Natural killer cell (primary cell): ENCODE measurements around the gene MACF1. TPM values are rescaled to one million over a fixed set of nuclear protein-coding genes. Genes with fewer than 3 reads are reported as not detected.

Experiments used
- ATAC-seq, 3 donors: fragments of 150-1000 bp in 2 of 3; fragments of 200-7000 bp in 1 of 3; cut with Tn5 transposase; 1 replicate in 1 of 3; 2 replicates in 2 of 3; pipeline ENCODE4 v1.10.0; 2021; ENCODE audit warnings: mild to moderate bottlenecking in 2 of 3, moderate library complexity in 2 of 3
- DNase-seq, 2 donors: peaks; one replicate each; pipeline versions ENCODE4 v3.0.0 to v3.0.0-alpha.2; 2013 to 2021; ENCODE audit warnings: mixed read lengths in 1 of 2
- H3K27ac ChIP-seq: one replicate; pipeline ENCODE4 v1.5.1; 2013; ENCODE audit warnings: mild to moderate bottlenecking, low read length
- H3K27me3 ChIP-seq: one replicate; pipeline ENCODE4 v1.6.1; 2013; ENCODE audit warnings: low read length; ENCODE audit not compliant: control insufficient read depth, insufficient read depth
- H3K36me3 ChIP-seq: one replicate; pipeline ENCODE4 v1.6.1; 2013; ENCODE audit warnings: low read length; ENCODE audit not compliant: control insufficient read depth, insufficient read depth
- H3K4me1 ChIP-seq: one replicate; pipeline ENCODE4 v1.6.1; 2013; ENCODE audit warnings: low read length; ENCODE audit not compliant: control insufficient read depth, insufficient read depth
- H3K4me3 ChIP-seq: one replicate; pipeline ENCODE4 v1.5.1; 2013; ENCODE audit warnings: low read length
- H3K9me3 ChIP-seq: one replicate; pipeline ENCODE4 v1.6.1; 2013; ENCODE audit warnings: low read length; ENCODE audit not compliant: control insufficient read depth, insufficient read depth
- H3K27ac Mint-ChIP-seq, 2 donors: one replicate each; pipeline ENCODE4 v1.8.0; 2022; ENCODE audit warnings: mild to moderate bottlenecking in 2 of 2, mixed read lengths in 2 of 2, moderate library complexity in 1 of 2
- H3K27me3 Mint-ChIP-seq, 2 donors: one replicate each; pipeline ENCODE4 v1.8.0; 2022; ENCODE audit warnings: low read depth in 2 of 2, mixed read lengths in 2 of 2
- H3K36me3 Mint-ChIP-seq: one replicate; pipeline ENCODE4 v1.8.0; 2022; ENCODE audit warnings: mixed read lengths
- H3K4me1 Mint-ChIP-seq, 2 donors: one replicate each; pipeline ENCODE4 v1.8.0; 2022; ENCODE audit warnings: mixed read lengths in 2 of 2
- H3K4me3 Mint-ChIP-seq: one replicate; pipeline ENCODE4 v1.8.0; 2022; ENCODE audit warnings: mild to moderate bottlenecking, moderate library complexity, mixed read lengths
- H3K9me3 Mint-ChIP-seq, 2 donors: one replicate each; pipeline ENCODE4 v1.8.0; 2022; ENCODE audit warnings: mixed read lengths in 2 of 2
- CTCF ChIP-seq: fragments of 200-600 bp; IDR thresholded peaks from one replicate; pipeline ENCODE4 v1.8.0; 2022; ENCODE audit warnings: antibody characterized with exemption
- WGBS: methylation state at CpG from one replicate; pipeline ENCODE4 v1.1.7; 2013; ENCODE audit warnings: missing lambda C conversion rate; ENCODE audit not compliant: insufficient coverage; 5-methylcytosine and 5-hydroxymethylcytosine counted together
- intact Hi-C: fragments of 100-400 bp; cut with micrococcal nuclease; formaldehyde crosslinking; loops from one replicate; pipeline ENCODE4 v1.14.2; 2022
- total RNA-seq, 4 donors: library from RNA; stranded (reverse); fragments of 120-200 nt in 1 of 4; gene quantifications; one replicate each; pipeline versions ENCODE4 v1.2.3 to v1.2.4, GENCODE V29; 2013 to 2022

Gene MACF1
- total RNA-seq, 3 donors from 2014 or later (not counting 1 experiment from before 2014, with no cell fraction given): 752 to 811 (median 752) TPM

GRCh38 chr1:39214998-39215873 lies 10.7 kb downstream of the MACF1 start:
- H3K4me3 Mint-ChIP-seq: peak overlapping the region; percentile 92
- Histone ChIP-seq H3K27me3 (no peaks in the 10 kb centered on the region), H3K9me3 (no peaks in the 10 kb centered on the region), H3K4me1 (peaks cover 34% of the 10 kb centered on the region), H3K27ac (peak overlapping the region; percentile 93), H3K4me3 (peak overlapping the region; percentile 53), H3K36me3 (peaks cover 2% of the 10 kb centered on the region)
- WGBS: 6% methylated on average over 11 of the region's 11 CpGs
- no peaks in the 10 kb centered on the region for H3K9me3 Mint-ChIP-seq
- H3K27ac Mint-ChIP-seq: peak overlapping the region; percentile 90 to 96
- ATAC-seq (peak; percentile 79 to 88 (median 87)), DNase-seq (peak in 1 of 2 donors; percentile 68)
- no peaks in the 10 kb centered on the region for H3K27me3 Mint-ChIP-seq
- no peaks in the 10 kb centered on the region for H3K36me3 Mint-ChIP-seq
- intact Hi-C loops: loop anchor here (1.0 to 5.0 kb wide), 3 partner anchors 10 to 33 kb away; no protein-coding TSS in a partner anchor
- H3K4me1 Mint-ChIP-seq: peaks cover 55 to 56% of the 10 kb centered on the region in 2 donors
- TF ChIP-seq CTCF: no peak

- peak overlapping the region; percentile 53 for H3K4me3 ChIP-seq
- no peak for ATAC-seq
- 0% methylated on average over 2 of the region's 4 CpGs for WGBS
Observed at GRCh38 chr1:39216771-39217170, 12.3 kb downstream of the MACF1 start.

DNA sequence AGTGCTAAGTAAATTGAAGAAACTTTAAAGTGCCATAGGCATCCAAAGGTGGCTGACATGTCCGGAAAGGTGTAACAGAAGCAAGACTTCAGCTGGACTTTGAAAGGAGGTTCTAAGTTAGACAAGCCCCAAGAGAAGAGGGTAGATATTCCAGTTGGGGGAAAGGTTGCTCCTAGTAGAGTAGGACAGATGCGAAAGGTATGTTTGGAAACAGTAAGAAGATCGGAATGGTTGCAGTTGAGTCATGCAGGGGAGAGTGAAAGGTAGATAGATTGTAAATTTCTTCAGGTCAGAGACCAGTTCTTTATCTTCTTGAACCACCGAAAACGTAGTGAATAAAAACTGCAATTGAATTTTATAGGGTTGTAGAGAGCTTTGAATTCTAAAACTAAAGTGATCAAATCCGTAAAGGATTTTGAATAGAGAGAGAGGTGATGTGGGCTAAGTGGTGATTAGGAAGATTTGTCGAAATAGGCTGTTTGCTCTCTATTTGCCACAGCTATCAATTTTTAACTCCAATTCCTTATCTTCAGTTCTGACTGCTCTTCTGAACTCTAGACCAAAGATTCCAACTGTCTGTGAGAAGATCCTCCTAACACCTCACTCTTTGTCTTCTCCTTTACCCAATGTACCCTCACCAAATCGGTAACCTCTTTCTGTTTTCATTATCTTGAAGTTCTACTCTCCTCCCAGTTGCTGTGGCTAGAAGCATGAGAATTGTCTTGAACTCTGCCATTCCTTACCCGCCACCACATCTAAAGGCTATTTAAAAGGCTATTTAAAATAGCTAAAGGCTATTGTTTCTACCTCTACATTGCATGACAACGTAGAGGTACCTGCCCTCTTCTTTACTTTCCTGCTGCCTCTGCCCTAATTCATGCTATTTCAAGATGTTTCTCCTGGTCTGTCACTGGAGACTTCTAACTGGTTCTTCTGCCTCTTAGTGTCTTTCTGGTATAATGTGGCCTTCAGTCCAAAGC lies 16.7 kb downstream of the MACF1 start:
- H3K4me3 ChIP-seq: no peak overlapping the region
- Mint-ChIP-seq H3K9me3 (no peaks in the 10 kb centered on the region), H3K4me3 (peak overlapping the region; percentile 25), H3K27me3 (no peaks in the 10 kb centered on the region), H3K4me1 (peaks cover 66 to 71% of the 10 kb centered on the region in 2 donors), H3K27ac (peak overlapping the region; percentile 43 to 86), H3K36me3 (no peaks in the 10 kb centered on the region)
- TF ChIP-seq CTCF: no peak
- no peak for ATAC-seq
- H3K9me3 ChIP-seq: no peaks in the 10 kb centered on the region
- peaks cover 10% of the 10 kb centered on the region for H3K36me3 ChIP-seq
- no peak overlapping the region for H3K27ac ChIP-seq
- WGBS: 77% methylated on average over 9 of the region's 10 CpGs
- intact Hi-C loops: no loop called here
- H3K4me1 ChIP-seq: peaks cover 32% of the 10 kb centered on the region
- no peak for DNase-seq
- no peaks in the 10 kb centered on the region for H3K27me3 ChIP-seq

More at GRCh38 chr1:39216771-39217170, 12.3 kb downstream of the MACF1 start:
- H3K27me3 ChIP-seq: no peaks in the 10 kb centered on the region
- Mint-ChIP-seq H3K36me3 (no peaks in the 10 kb centered on the region), H3K9me3 (no peaks in the 10 kb centered on the region), H3K27ac (peak overlapping the region; percentile 90 to 96), H3K4me1 (peaks cover 69 to 70% of the 10 kb centered on the region in 2 donors), H3K4me3 (peak overlapping the region; percentile 92), H3K27me3 (no peaks in the 10 kb centered on the region)
- intact Hi-C loops: loop anchor here (1.0 to 5.0 kb wide), 3 partner anchors 14 to 34 kb away; no protein-coding TSS in a partner anchor
- peaks cover 4% of the 10 kb centered on the region for H3K36me3 ChIP-seq
- H3K9me3 ChIP-seq: no peaks in the 10 kb centered on the region
- peaks cover 40% of the 10 kb centered on the region for H3K4me1 ChIP-seq
- no peak for DNase-seq
- no peak for TF ChIP-seq CTCF
- H3K27ac ChIP-seq: peak overlapping the region; percentile 93
